ENCODE measurements around the gene CLDN1.
A peak's percentile ranks its signal among the peaks of the same experiment; 100 is the strongest.

Gene CLDN1, protein sequence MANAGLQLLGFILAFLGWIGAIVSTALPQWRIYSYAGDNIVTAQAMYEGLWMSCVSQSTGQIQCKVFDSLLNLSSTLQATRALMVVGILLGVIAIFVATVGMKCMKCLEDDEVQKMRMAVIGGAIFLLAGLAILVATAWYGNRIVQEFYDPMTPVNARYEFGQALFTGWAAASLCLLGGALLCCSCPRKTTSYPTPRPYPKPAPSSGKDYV

DNA sequence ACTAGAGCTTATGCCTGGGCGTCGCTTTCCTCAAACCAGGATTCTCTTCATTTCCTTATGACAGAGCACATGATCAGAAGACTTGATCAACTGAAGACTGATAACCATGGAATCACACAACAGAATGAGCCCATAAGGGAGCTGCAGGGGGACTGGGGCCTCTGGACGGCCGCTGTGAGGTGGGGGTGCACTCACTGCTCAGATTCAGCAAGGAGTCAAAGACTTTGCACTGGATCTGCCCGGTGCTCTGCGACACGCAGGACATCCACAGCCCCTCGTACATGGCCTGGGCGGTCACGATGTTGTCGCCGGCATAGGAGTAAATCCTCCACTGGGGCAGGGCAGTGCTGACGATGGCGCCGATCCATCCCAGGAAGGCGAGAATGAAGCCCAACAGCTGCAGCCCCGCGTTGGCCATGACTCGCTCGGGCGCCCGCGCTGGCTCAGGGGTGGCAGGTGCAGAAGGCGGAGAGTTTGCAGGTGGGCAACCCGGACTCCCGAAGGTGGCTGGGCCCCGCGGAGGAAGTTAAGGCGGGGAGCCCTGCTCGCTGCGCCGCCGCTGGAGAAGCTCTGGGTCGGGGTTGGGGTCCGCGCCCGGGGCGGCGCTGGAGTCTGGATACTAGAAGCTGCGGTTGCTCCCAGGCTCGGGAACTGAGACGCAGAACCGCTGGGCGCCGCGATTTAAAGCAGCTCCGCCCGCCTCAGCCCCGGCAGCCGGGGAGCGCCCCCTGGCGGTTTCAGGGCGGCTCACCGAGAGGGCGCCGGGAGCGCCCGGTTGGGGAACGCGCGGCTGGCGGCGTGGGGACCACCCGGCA, at the start of gene CLDN1:
TSS of gene CLDN1 (minus strand) at position 658 of the 815 bp plus-strand sequence. CDS start at position 418, 240 bp downstream.
- peak; percentile 87 for DNase-seq (ENCODE audit: low spot score)

DNA sequence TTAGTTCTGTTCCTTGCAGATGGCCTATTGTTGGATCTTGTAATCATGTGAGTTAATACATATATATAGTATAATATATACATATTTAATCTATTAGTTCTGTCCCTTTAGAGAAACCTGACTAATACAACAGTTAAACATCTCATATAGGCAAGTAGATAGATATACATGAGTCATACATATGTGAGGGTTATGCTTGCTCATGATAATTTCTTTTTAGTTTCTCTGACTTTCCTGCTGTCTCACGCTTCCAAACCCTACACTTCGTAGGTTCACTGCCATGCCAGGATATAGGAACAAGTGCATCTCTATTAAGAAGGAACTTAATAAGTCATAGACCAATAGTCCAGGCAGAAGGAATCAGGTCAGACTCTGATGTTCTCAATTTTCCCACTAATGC, 48.9 kb upstream of the CLDN1 start:
- no peak for DNase-seq (ENCODE audit: low spot score)

DNA sequence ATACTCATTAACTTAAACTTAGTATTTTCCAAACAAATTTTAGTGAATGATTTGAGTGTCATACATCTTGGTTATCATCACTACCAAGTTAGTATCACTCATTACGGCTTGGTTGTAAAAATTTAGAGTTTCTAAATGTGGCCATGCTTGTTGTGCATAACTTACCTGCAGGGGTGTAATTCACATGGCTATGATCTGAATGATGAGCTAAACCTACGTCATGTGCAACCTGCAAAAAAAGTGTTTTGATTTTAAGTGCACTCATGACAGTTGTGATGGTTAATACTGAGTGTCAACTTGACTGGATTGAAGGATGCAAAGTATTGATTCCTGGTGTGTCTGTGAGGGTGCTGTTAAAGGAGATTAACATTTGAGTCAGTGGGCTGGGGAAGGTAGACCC, 48.1 kb upstream of the CLDN1 start:
- DNase-seq (ENCODE audit: low spot score), result no peak

DNA sequence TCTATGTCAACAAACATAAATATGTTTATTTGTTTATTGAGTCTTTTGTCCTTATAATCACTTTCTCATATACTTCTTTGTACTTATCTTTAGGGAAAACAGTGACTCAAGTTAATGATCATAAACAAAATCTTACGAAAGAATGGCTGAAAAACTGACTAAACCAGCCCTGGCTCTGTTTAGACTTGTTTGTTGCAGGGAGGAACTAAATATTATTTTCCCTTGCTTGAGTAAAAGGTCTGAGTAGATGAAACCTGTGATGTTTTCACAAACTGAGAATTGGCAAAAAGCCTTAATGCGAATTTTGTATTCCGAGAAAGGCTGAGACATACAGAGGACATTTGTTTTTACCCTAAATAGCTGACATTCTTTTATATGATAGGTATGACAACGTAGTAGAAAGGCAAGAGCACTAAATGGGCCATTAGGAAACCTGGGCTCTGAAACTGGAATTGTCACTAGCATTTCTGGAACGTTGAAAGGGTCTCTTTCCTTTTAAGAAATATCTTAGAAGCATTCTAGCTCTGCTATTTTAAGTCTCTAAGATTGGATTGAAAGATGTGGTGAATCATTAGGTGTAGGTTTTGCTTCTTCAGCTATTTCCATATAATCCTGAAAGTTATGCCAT, 47.5 kb upstream of the CLDN1 start:
- DNase-seq (ENCODE audit: low spot score), result no peak

DNA sequence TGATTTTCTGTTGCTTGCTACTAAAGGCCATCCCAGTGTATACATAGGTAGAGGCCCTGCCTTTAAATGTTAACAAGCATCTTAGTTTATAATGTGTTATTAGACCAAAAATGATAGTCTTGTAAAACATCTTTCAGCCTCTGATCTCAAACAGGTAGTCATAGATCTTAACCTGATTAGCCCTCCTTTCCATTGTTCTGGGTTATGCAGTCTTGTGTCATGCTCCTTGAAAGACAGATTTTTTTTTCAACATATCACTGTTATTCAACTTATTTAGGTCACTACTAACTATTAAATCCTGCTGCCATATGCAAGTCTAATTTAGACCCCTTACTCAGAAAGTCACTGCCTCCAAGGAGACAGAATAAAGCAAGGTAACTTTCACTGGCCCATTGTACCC, 46.6 kb upstream of the CLDN1 start:
- no peak for DNase-seq (ENCODE audit: low spot score)

DNA sequence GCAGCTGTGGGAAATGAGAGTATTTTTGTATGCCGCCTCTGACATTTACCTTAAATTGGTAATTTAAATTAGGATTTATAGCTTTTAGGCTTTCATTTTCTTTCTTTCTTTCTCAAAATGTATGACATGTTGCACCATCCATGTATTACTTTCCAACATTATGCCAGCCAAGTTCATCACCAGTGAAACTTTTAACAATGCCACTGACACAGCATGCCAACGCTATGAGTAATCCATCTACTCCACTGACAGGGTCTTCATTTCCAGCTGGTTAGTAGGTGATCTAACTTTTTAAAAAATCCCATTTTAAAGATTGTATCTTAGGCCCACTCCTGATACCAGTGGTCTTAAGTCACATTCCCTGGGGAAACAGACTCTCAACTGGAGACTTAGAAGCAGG, 43.9 kb upstream of the CLDN1 start:
- peak; percentile 73 for DNase-seq (ENCODE audit: low spot score)

DNA sequence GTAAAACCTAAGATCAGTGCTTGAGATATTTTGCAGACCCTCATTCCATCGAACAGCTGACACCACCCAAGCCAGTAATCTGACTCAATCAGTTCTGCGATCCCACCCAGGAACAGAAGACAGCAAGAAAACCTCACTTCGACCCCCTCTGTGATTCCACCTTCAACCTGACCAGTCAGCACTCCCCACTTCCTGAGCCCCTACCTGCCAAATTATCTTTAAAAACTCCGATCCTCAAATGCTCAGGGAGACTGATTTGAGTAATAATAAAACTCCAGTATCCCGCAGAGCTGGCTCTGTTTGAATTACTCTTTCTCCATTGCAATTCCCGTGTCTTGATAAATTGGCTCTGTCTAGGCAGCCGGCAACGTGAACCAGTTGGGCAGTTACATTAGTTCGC, 40.0 kb upstream of the CLDN1 start:
- DNase-seq (ENCODE audit: low spot score), result no peak

DNA sequence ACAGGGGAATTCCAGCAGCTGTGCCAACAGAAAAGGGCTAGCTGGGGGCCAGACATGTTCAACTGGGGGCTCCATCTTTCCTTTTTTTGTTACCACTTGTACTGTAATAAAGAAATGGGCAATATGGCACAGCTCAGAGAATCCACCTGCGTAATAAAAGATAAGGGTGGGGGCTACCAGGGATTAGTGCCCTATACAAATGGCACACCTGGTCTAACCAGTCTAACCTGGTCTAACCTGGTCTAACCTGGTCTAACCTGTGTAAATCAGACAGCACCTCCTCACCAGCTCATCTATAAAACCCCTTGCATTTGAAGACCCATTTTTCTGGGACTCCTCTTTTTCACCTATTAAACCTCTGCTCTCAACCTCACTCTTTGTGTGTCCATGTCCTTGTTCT, 39.5 kb upstream of the CLDN1 start:
- DNase-seq (ENCODE audit: low spot score), result no peak

DNA sequence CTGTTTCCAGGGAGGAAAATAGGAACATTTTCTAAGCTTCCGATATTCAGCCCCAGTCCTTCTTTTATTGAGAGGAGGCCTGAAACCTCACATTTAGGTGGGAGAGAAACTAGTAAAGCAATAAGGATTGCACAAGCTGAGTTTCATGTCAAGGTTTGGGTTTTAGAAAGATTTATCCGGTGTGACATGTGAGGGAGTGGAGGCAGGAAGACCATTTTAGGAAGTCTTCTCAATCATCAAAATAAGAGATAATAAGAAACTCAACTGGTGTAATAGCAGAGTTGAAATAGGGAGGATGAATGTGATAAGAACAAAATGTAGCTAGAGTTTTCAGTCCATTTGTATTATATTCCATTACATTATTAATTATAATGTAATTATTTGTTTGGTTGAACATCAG, 38.0 kb upstream of the CLDN1 start:
- DNase-seq (ENCODE audit: low spot score), result no peak

DNA sequence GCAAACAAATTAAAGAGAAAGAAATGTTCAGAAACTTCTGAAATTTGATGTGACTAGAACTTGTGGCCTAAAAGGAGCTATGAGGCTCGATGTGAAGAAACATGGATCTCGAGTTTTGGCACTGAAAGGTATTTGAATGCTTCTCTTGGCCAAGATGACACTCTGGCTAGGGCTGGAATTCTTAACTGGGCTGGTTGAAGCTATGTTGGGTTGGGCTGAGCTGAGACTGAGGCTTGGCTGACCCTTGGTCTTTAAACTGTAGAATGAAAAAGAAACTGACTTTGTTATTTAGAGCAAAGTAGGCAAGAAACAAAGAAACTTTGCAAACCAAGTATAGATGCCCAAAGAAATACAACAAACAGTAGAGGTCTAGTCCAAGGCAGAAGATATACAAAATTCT, 37.6 kb upstream of the CLDN1 start:
- no peak for DNase-seq (ENCODE audit: low spot score)

DNA sequence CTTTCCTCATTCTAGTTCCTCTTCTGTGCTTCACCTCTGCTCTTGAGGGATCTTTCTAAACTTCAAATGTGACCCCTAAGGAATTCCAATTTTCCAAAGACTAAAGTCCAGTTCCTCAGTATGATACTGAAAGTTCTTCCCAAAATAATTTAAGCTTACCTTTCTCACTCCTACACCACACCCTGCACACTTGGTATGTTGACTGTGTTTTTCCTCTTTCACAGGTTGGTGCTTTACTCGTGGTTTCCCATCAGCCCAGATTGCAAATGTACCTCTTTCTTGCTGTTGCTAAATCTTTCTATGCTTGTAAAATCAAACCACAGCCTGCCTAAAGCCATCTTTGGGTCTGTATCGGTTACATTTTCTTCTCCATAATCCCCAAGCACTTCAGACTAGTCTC, 35.2 kb upstream of the CLDN1 start:
- no peak for DNase-seq (ENCODE audit: low spot score)

DNA sequence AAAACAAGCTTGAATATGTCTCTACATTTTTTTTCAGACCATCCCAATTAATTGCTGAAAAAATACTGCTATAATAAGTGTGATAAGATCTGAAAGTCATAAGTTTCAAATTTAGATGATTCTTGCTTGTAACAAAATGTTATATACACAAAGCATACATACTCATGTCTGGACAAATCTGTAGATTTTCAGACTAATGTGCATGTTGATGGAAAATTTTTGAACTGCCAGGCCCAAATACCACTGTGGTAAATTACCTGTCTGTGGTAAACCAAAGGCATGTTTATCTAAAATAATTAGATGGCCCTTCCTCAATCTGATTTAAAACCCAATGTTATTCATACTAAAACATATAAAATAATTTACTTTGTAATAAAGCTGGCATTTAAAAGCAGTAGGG, 34.0 kb upstream of the CLDN1 start:
- no peak for DNase-seq (ENCODE audit: low spot score)

DNA sequence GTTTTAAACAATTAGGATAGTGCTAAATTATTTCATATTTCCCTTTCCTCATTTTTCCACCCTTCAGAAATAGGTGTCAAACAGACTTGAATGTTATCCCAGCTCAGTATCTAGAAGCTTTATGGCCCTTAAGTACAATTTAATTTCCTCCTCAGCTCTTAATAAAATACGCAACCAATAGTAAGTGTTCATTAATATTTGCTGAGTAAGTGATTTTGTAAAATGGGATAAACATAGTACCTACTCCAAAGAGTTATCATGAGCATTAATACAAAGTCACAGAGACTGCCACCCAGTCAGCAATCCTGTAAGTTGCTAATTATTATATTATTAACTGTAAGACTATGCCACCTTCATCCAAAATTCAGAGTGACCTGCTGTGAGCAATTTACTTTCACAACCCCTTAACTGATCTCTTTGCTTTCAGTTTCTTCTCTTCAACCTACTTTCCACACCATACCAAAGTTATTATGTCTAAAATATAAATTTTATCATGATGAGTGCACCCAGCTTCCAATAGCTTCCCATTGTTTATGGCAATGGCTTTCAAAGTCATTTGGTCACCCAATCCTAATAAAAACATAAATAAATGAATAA, 30.7 kb upstream of the CLDN1 start:
- DNase-seq (ENCODE audit: low spot score), result no peak

DNA sequence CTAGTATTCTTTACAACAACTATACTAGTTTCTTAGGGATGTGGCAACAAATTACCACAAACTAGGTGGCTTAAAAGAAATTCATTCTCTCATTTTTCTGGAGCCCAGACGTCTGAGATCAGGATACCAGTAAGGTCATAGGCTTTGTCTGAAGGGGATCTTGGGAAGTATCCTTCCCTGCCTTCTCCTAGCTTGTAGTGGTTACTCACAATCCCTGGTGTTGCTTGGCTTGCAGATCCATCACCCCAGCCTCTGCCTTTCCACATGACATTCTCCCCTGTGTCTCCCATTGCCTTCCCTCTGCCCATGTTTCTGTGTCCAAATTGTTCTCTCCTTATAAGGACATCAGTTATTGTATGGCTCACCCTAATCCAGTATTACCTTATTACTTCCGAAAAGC, 24.3 kb upstream of the CLDN1 start:
- peak; percentile 73 for DNase-seq (ENCODE audit: low spot score)

DNA sequence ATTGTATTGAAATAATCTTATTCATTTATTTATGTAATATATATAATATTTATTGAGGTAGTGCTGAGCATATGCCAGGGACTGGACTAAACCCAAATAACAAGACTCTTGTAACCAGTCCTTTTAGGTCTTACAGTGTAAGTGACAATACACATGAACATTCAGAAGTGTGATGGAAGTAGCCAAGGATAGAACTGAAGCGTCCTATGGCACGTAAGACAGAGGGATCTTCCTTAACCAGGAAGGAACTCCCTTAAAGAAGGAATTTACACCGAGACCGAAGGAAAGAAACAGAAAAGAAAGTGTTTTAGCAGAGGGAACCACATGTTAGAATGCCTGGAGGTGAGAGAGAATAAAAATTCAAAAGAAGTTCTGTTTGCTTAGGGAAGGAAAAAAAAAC, 23.6 kb upstream of the CLDN1 start:
- DNase-seq (ENCODE audit: low spot score), result peak; percentile 81

DNA sequence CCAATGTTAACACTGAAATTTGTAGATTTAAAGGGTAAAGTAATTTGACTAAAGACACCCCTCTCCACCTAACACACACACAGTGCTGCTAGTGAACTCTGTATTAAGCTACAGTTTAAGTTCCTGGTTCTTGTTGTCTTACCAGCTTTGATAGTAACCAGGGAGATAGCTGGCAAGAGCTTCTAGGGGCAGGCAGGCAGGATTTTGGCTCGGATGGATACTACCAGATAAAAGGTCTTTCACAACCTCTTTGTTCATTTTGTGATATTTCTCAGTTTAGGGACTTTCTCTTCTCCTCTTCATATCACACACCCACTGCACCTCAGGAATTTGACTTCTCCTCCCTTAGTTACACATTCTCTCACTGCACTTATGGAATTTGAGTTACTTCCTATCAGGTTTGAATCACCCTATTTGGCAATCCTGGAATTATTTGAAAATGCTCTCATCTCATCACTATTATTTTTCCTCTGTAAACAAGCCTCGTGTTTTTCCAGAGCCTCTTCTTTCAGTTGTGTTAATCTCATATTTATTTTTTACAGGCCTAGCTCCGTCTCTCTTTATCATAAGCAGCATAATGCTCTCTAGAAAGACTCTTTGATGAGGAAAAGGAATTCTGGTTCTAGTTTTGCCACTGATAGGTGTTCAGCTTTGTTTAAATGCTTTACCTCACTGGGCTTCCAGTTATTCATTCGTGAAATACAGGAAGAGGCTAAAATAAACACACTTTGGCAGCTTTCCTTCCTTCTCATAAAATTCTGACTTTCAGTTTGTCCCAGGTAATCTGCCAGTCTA, 23.0 kb upstream of the CLDN1 start:
- peak; percentile 100 for DNase-seq (ENCODE audit: low spot score)

DNA sequence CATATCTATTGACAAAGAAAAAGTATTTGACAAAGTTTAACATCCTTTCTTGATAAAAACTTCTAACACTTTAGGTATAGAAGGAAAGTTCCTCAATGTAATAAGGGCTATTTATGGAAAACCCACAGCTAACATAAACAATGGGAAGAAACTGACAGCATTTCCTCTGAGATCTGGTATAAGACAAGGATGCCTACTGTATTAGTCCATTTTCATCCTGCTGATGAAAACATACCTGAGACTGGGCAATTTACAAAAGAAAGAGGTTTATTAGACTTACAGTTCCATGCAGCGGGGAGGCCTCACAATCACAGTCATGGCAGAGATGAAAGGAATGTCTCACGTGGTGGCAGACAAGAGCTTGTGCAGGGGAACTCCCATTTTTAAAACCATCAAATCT, 17.8 kb upstream of the CLDN1 start:
- DNase-seq (ENCODE audit: low spot score), result peak; percentile 36

DNA sequence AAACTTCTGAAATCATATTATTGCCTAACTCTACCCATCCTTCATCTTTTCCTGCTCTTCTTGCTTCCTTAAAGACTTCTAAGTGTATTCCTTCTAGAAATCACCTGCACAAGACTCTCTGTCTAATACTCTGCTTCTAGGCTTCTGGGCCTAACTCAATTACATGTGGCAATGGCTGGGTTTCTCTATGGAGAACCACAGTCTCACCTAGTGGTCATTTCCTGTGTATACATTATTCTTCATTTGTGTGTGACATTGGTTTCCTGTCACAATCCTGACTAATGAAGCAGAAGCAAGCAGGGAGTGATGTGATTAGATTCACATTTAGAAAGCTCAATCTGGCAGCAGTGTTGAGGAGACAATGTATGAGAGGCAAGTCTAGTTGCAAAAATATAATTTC, 16.9 kb upstream of the CLDN1 start:
- peak; percentile 72 for DNase-seq (ENCODE audit: low spot score)

DNA sequence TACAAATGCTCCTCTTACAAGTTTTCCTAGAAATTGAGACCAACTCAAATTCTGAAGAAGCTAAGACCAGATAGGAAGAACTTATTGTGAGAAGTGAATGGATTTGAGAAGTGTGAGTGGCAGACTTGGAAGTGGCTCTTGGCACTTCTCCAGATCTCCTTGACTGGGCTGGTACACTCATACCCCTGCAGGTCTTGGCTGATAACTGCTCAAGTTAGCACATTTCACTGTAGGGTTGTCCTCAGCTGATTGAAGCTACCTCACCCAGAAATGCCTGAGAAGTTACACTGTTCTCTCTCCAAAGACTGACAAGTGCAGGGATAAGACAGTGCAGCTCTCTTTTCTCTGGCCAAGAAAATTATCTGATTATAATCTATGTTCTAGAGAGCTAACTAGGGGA, 16.5 kb upstream of the CLDN1 start:
- DNase-seq (ENCODE audit: low spot score), result peak; percentile 90

DNA sequence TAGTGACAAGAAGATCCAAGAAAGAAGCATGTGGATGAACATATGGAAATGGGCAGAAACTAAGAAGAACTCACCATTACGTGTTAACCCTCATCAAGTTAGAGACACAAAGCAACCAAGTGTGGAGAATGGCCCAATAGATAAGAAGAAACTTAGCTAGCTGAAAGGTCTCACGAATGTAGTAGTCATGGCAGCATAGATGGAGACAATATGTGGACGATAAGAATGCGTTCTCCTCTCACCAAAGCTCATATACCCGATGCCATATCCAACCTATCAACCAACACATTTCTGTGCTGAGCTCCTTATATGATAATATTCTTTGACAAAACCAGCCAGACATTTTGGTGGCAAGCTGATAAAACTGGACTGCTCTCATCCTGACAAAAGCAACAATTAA, 15.1 kb upstream of the CLDN1 start:
- no peak for DNase-seq (ENCODE audit: low spot score)

DNA sequence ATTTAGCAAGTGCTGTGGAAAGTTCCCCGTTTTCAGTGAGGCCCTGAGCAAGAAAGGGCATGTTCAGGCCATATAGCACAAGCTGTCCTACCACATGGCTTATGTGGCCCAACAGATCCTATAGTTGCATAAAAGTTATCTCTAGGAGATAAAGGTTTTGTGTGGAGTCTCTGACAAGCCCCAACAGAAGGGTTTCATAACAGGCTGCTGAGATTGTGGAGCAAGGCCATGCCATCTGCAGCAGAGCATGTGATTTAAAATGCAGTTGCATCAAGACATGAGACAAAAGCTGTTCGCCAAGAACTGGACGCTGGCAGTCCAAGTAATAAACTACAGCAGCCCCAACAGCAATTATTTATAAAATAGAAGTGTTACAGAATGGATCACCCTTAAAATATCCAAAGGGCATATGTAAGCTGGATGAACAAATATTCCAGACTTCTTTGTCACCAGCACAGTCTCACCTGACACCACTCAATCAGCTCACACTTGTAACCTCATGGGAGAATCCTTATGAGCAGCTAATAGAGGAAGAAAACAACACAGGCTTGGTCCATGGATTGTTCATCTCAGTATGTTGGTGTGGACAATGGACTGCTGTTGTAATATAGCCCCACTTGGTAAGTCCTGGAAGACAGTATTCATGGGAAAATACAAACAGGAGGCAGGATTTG, 14.4 kb upstream of the CLDN1 start:
- no peak for DNase-seq (ENCODE audit: low spot score)

DNA sequence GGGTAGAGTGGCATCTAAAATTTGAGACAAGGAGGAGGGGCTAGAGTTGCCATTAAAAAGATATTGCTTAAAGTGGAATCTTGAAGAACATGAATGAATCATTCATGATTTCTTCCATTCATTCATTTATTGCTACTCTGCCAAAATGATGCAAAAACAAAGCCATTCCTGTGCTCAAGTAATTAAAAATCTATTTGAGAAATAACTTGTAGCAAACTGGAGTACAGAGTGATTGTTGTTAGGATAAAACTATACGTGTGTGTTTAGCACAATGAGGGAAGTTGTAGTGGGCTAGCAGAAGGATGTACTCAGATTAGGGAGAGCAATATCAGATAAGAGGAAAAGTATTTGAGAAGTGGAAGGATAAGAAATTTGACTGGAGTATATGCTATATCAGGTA, 11.7 kb upstream of the CLDN1 start:
- DNase-seq (ENCODE audit: low spot score), result no peak
